ENCODE measurements around the gene GABRB1.

DNA sequence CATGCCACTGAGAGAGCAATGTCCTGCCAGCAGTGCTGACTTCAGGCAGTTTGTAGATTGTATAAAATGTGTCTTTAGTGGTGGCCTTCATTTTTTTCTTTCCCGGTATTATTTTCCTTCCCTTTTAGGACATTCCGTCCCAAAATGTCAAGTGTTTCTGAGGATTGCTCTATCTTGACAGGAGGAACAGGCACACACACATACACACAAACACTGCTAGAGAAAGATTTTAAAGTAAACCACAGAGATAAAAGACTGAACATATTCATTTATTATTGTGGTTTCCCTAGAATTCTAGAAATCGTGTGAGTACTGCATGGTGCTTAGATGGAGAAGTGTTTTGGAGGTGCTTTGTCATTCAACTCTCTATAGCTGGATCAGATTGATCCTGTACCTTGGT lies 111.9 kb downstream of the GABRB1 start:
- TF ChIP-seq ZFP30 (CRISPR knock-in tag; IDR thresholded peaks at IDR 0.05), result no peak
- no peak for TF ChIP-seq RARB (CRISPR knock-in tag; IDR thresholded peaks at IDR 0.05)
- TF ChIP-seq ZC3H10 (CRISPR knock-in tag; IDR thresholded peaks at IDR 0.05), result no peak
- TF ChIP-seq ZNF70 (CRISPR knock-in tag; IDR thresholded peaks at IDR 0.05), result no peak
- TF ChIP-seq ZFP3 (CRISPR knock-in tag; IDR thresholded peaks at IDR 0.05), result no peak
- no peak for TF ChIP-seq OSR1 (CRISPR knock-in tag; IDR thresholded peaks at IDR 0.05)
- no peak for TF ChIP-seq SNAI2 (CRISPR knock-in tag; IDR thresholded peaks at IDR 0.05)
- TF ChIP-seq, protein P1, sequence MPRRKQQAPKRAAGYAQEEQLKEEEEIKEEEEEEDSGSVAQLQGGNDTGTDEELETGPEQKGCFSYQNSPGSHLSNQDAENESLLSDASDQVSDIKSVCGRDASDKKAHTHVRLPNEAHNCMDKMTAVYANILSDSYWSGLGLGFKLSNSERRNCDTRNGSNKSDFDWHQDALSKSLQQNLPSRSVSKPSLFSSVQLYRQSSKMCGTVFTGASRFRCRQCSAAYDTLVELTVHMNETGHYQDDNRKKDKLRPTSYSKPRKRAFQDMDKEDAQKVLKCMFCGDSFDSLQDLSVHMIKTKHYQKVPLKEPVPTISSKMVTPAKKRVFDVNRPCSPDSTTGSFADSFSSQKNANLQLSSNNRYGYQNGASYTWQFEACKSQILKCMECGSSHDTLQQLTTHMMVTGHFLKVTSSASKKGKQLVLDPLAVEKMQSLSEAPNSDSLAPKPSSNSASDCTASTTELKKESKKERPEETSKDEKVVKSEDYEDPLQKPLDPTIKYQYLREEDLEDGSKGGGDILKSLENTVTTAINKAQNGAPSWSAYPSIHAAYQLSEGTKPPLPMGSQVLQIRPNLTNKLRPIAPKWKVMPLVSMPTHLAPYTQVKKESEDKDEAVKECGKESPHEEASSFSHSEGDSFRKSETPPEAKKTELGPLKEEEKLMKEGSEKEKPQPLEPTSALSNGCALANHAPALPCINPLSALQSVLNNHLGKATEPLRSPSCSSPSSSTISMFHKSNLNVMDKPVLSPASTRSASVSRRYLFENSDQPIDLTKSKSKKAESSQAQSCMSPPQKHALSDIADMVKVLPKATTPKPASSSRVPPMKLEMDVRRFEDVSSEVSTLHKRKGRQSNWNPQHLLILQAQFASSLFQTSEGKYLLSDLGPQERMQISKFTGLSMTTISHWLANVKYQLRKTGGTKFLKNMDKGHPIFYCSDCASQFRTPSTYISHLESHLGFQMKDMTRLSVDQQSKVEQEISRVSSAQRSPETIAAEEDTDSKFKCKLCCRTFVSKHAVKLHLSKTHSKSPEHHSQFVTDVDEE (CRISPR knock-in tag; IDR thresholded peaks at IDR 0.05), result no peak
- TF ChIP-seq ARNTL (CRISPR knock-in tag; IDR thresholded peaks at IDR 0.05; ENCODE audit: borderline replicate concordance, low read depth), result no peak
- no peak for TF ChIP-seq TOX (CRISPR knock-in tag; IDR thresholded peaks at IDR 0.05; ENCODE audit: borderline replicate concordance)
- TF ChIP-seq ZNF565 (CRISPR knock-in tag; conservative IDR thresholded peaks at IDR 0.05; ENCODE audit: low read depth), result no peak
- TF ChIP-seq, protein P2, sequence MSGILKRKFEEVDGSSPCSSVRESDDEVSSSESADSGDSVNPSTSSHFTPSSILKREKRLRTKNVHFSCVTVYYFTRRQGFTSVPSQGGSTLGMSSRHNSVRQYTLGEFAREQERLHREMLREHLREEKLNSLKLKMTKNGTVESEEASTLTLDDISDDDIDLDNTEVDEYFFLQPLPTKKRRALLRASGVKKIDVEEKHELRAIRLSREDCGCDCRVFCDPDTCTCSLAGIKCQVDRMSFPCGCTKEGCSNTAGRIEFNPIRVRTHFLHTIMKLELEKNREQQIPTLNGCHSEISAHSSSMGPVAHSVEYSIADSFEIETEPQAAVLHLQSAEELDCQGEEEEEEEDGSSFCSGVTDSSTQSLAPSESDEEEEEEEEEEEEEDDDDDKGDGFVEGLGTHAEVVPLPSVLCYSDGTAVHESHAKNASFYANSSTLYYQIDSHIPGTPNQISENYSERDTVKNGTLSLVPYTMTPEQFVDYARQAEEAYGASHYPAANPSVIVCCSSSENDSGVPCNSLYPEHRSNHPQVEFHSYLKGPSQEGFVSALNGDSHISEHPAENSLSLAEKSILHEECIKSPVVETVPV (CRISPR knock-in tag; IDR thresholded peaks at IDR 0.05), result no peak
- TF ChIP-seq, protein P3, sequence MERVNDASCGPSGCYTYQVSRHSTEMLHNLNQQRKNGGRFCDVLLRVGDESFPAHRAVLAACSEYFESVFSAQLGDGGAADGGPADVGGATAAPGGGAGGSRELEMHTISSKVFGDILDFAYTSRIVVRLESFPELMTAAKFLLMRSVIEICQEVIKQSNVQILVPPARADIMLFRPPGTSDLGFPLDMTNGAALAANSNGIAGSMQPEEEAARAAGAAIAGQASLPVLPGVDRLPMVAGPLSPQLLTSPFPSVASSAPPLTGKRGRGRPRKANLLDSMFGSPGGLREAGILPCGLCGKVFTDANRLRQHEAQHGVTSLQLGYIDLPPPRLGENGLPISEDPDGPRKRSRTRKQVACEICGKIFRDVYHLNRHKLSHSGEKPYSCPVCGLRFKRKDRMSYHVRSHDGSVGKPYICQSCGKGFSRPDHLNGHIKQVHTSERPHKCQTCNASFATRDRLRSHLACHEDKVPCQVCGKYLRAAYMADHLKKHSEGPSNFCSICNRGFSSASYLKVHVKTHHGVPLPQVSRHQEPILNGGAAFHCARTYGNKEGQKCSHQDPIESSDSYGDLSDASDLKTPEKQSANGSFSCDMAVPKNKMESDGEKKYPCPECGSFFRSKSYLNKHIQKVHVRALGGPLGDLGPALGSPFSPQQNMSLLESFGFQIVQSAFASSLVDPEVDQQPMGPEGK (CRISPR knock-in tag; IDR thresholded peaks at IDR 0.05; ENCODE audit: borderline replicate concordance), result no peak

All from SK-N-SH treated with all-trans-retinoic acid at 6 μM for 48 hours (cell line).